IPS DF 19.7 (cell line): Measurements from ENCODE around the gene TFAP2A.

Experiments used
- DNase-seq: peaks from one replicate; pipeline ENCODE4 v3.0.0-alpha.2; 2013; ENCODE audit warnings: low read depth, low spot score

TFAP2A gene

GRCh38 chr6:10399451-10399850, 15.4 kb downstream of the TFAP2A start:
- no peak for DNase-seq

GRCh38 chr6:10398446-10399218, 16.2 kb downstream of the TFAP2A start:
- DNase-seq: no peak

GRCh38 chr6:10397756-10398445, 17.0 kb downstream of the TFAP2A start:
- no peak for DNase-seq

GRCh38 chr6:10396785-10397184, 18.1 kb downstream of the TFAP2A start:
- no peak for DNase-seq

- no peak for DNase-seq
Observed at GRCh38 chr6:10395704-10396546, 18.9 kb downstream of the TFAP2A start.

- DNase-seq: no peak
Observed at GRCh38 chr6:10395171-10395703, 19.6 kb downstream of the TFAP2A start.

- no peak for DNase-seq
Observed at GRCh38 chr6:10393544-10394225, 21.2 kb downstream of the TFAP2A start.

- no peak for DNase-seq
Observed at GRCh38 chr6:10391799-10392198, 23.1 kb downstream of the TFAP2A start.

- DNase-seq: no peak
Observed at GRCh38 chr6:10391299-10391630, 23.6 kb downstream of the TFAP2A start.

- no peak for DNase-seq
Observed at GRCh38 chr6:10390495-10391298, 24.2 kb downstream of the TFAP2A start.

- DNase-seq: no peak
Observed at GRCh38 chr6:10389739-10390494, 25.0 kb downstream of the TFAP2A start.

- no peak for DNase-seq
Observed at GRCh38 chr6:10386756-10387654, 27.9 kb downstream of the TFAP2A start.

- DNase-seq: no peak
Observed at GRCh38 chr6:10386220-10386619, 28.7 kb downstream of the TFAP2A start.

GRCh38 chr6:10385524-10386132, 29.2 kb downstream of the TFAP2A start:
- no peak for DNase-seq

- no peak for DNase-seq
Observed at GRCh38 chr6:10384610-10385523, 30.0 kb downstream of the TFAP2A start.

GRCh38 chr6:10384091-10384609, 30.7 kb downstream of the TFAP2A start:
- no peak for DNase-seq
